Parathyroid adenoma (tissue), 2 donors: Measurements from ENCODE around the gene TMEM92.

Experiments used
- H2AFZ ChIP-seq: fragments of 300-600 bp; sonication (generic); one replicate; pipeline ENCODE4 v1.7.0; 2017; ENCODE audit warnings: antibody characterized with exemption, mild to moderate bottlenecking
- H3K27ac ChIP-seq: fragments of 300-600 bp; sonication (generic); one replicate; pipeline ENCODE4 v1.7.0; 2017
- H3K27me3 ChIP-seq: fragments of 300-600 bp; sonication (generic); one replicate; pipeline ENCODE4 v1.7.0; 2017; ENCODE audit warnings: low read length; ENCODE audit not compliant: control insufficient read depth, insufficient read depth
- H3K36me3 ChIP-seq: fragments of 300-600 bp; sonication (generic); one replicate; pipeline ENCODE4 v1.7.0; 2017; ENCODE audit warnings: low read length; ENCODE audit not compliant: control insufficient read depth, insufficient read depth
- H3K4me1 ChIP-seq: fragments of 300-600 bp; sonication (generic); one replicate; pipeline ENCODE4 v1.7.0; 2017; ENCODE audit warnings: control low read depth
- H3K4me2 ChIP-seq: fragments of 300-600 bp; sonication (generic); one replicate; pipeline ENCODE4 v1.7.0; 2017; ENCODE audit warnings: low read length
- H3K4me3 ChIP-seq: fragments of 300-600 bp; sonication (generic); one replicate; pipeline ENCODE4 v1.7.0; 2017; ENCODE audit warnings: low read depth, low read length
- H3K79me2 ChIP-seq: fragments of 300-600 bp; sonication (generic); one replicate; pipeline ENCODE4 v1.7.0; 2017; ENCODE audit warnings: control low read depth
- H3K9ac ChIP-seq: fragments of 300-600 bp; sonication (generic); one replicate; pipeline ENCODE4 v1.7.0; 2017; ENCODE audit warnings: mild to moderate bottlenecking
- H3K9me3 ChIP-seq: fragments of 300-600 bp; sonication (generic); one replicate; pipeline ENCODE4 v1.7.0; 2017; ENCODE audit warnings: low read length; ENCODE audit not compliant: control insufficient read depth
- CTCF ChIP-seq: fragments of 300-600 bp; sonication (generic); IDR thresholded peaks from one replicate; pipeline ENCODE4 v1.7.0; 2017; ENCODE audit warnings: antibody characterized with exemption, mild to moderate bottlenecking
- donor health status: primary hyperparathyroidism.

TMEM92 gene

GRCh38 chr17:50323060-50323459, 48.8 kb downstream of the TMEM92 start:
- Histone ChIP-seq H3K27ac (no peak overlapping the region), H3K4me3 (no peak overlapping the region), H3K4me1 (no peaks in the 10 kb centered on the region), H2AFZ (no peak overlapping the region), H3K9ac (no peak overlapping the region), H3K27me3 (no peaks in the 10 kb centered on the region), H3K36me3 (no peaks in the 10 kb centered on the region), H3K4me2 (no peak overlapping the region), H3K9me3 (no peaks in the 10 kb centered on the region), H3K79me2 (no peaks in the 10 kb centered on the region)
- TF ChIP-seq CTCF: no peak

GRCh38 chr17:50325906-50326305, 51.6 kb downstream of the TMEM92 start:
- H3K79me2 ChIP-seq: no peaks in the 10 kb centered on the region
- no peaks in the 10 kb centered on the region for H3K36me3 ChIP-seq
- H3K9ac ChIP-seq: no peak overlapping the region
- H2AFZ ChIP-seq: no peak overlapping the region
- no peaks in the 10 kb centered on the region for H3K4me1 ChIP-seq
- H3K27me3 ChIP-seq: no peaks in the 10 kb centered on the region
- no peak for TF ChIP-seq CTCF
- no peak overlapping the region for H3K4me2 ChIP-seq
- H3K9me3 ChIP-seq: no peaks in the 10 kb centered on the region
- H3K4me3 ChIP-seq: no peak overlapping the region
- no peak overlapping the region for H3K27ac ChIP-seq

GRCh38 chr17:50326831-50327364, 52.6 kb downstream of the TMEM92 start:
- Histone ChIP-seq H3K4me3 (no peak overlapping the region), H3K4me2 (no peak overlapping the region), H3K9me3 (no peaks in the 10 kb centered on the region), H3K27ac (no peak overlapping the region), H3K4me1 (no peaks in the 10 kb centered on the region), H3K27me3 (no peaks in the 10 kb centered on the region), H3K36me3 (no peaks in the 10 kb centered on the region), H3K9ac (no peak overlapping the region), H3K79me2 (no peaks in the 10 kb centered on the region), H2AFZ (no peak overlapping the region)
- no peak for TF ChIP-seq CTCF

- Histone ChIP-seq H3K27me3 (no peaks in the 10 kb centered on the region), H3K4me3 (no peak overlapping the region), H3K79me2 (no peaks in the 10 kb centered on the region), H2AFZ (no peak overlapping the region), H3K9ac (no peak overlapping the region), H3K4me1 (no peaks in the 10 kb centered on the region), H3K36me3 (no peaks in the 10 kb centered on the region), H3K27ac (no peak overlapping the region), H3K4me2 (no peak overlapping the region), H3K9me3 (no peaks in the 10 kb centered on the region)
- no peak for TF ChIP-seq CTCF
Observed at GRCh38 chr17:50328363-50329325, 54.4 kb downstream of the TMEM92 start.
